ENCODE measurements around the gene GLRX3. TPM values are rescaled to one million over a fixed set of nuclear protein-coding genes. Genes with fewer than 3 reads are reported as not detected.

Gene GLRX3
- polyA plus RNA-seq, 1 experiment: 126 TPM

GRCh38 chr10:130141460-130141859 is 5.3 kb downstream of the GLRX3 start:
- no peak for DNase-seq (ENCODE audit: low read depth, low spot score)
- no peak overlapping the region for H3K27ac ChIP-seq (ENCODE audit: low read depth, low read length)
- H3K27me3 ChIP-seq (ENCODE audit: control insufficient read depth, insufficient read depth, low read length): no peaks in the 10 kb centered on the region
- no peak for TF ChIP-seq CTCF (IDR thresholded peaks at IDR 0.05; ENCODE audit: low read depth, low read length)
- ChIA-PET POLR2A (no interaction called here), CTCF (interaction anchor here (1.1 to 1.5 kb wide), 3 partner anchors 14 to 48 kb away, joined by 3 to 10 read pairs (median 9); no protein-coding TSS in a partner anchor)
- H3K4me3 ChIP-seq (ENCODE audit: low read depth, low read length): no peak overlapping the region
- H3K9me3 ChIP-seq (ENCODE audit: control insufficient read depth, insufficient read depth, low read length): no peaks in the 10 kb centered on the region

- POLR2A ChIA-PET: no interaction called here
- H3K27ac ChIP-seq (ENCODE audit: low read depth, low read length): no peak overlapping the region
- no peak for DNase-seq (ENCODE audit: low read depth, low spot score)
- no peak overlapping the region for H3K4me3 ChIP-seq (ENCODE audit: low read depth, low read length)
- no peaks in the 10 kb centered on the region for H3K9me3 ChIP-seq (ENCODE audit: control insufficient read depth, insufficient read depth, low read length)
- CTCF ChIA-PET: interaction anchor here (1.1 to 1.5 kb wide), 3 partner anchors 14 to 48 kb away, joined by 3 to 10 read pairs (median 9); no protein-coding TSS in a partner anchor
- no peak for TF ChIP-seq CTCF (IDR thresholded peaks at IDR 0.05; ENCODE audit: low read depth, low read length)
- H3K27me3 ChIP-seq (ENCODE audit: control insufficient read depth, insufficient read depth, low read length): no peaks in the 10 kb centered on the region
These were observed 5.7 kb downstream of the GLRX3 start for GRCh38 chr10:130141878-130142277.

GRCh38 chr10:130146042-130146441 is 9.9 kb downstream of the GLRX3 start:
- Histone ChIP-seq H3K9me3 (ENCODE audit: control insufficient read depth, insufficient read depth, low read length) (no peaks in the 10 kb centered on the region), H3K27me3 (ENCODE audit: control insufficient read depth, insufficient read depth, low read length) (no peaks in the 10 kb centered on the region), H3K27ac (ENCODE audit: low read depth, low read length) (no peak overlapping the region), H3K4me3 (ENCODE audit: low read depth, low read length) (no peak overlapping the region)
- DNase-seq (ENCODE audit: low read depth, low spot score): no peak
- CTCF ChIA-PET: interaction anchor here (2.9 to 4.3 kb wide), 2 partner anchors 18 to 36 kb away, joined by 14 to 22 read pairs; partner anchors contain the start of gene C10orf143
- POLR2A ChIA-PET: no interaction called here
- TF ChIP-seq CTCF (IDR thresholded peaks at IDR 0.05; ENCODE audit: low read depth, low read length): no peak

GRCh38 chr10:130159192-130159794 is 23.1 kb downstream of the GLRX3 start:
- no peak overlapping the region for H3K4me3 ChIP-seq (ENCODE audit: low read depth, low read length)
- H3K27me3 ChIP-seq (ENCODE audit: control insufficient read depth, insufficient read depth, low read length): no peaks in the 10 kb centered on the region
- TF ChIP-seq CTCF (IDR thresholded peaks at IDR 0.05; ENCODE audit: low read depth, low read length): no peak
- POLR2A ChIA-PET: no interaction called here
- H3K27ac ChIP-seq (ENCODE audit: low read depth, low read length): no peak overlapping the region
- CTCF ChIA-PET: interaction anchor here (1.0 to 2.0 kb wide), 4 partner anchors 20 to 32 kb away, joined by 3 to 9 read pairs (median 4); no protein-coding TSS in a partner anchor
- DNase-seq (ENCODE audit: low read depth, low spot score): no peak
- no peaks in the 10 kb centered on the region for H3K9me3 ChIP-seq (ENCODE audit: control insufficient read depth, insufficient read depth, low read length)

GRCh38 chr10:130160775-130161174 is 24.6 kb downstream of the GLRX3 start:
- Histone ChIP-seq H3K4me3 (ENCODE audit: low read depth, low read length) (no peak overlapping the region), H3K27me3 (ENCODE audit: control insufficient read depth, insufficient read depth, low read length) (no peaks in the 10 kb centered on the region), H3K27ac (ENCODE audit: low read depth, low read length) (no peak overlapping the region), H3K9me3 (ENCODE audit: control insufficient read depth, insufficient read depth, low read length) (no peaks in the 10 kb centered on the region)
- CTCF ChIA-PET: interaction anchor here (0.7 to 1.1 kb wide), 2 partner anchors 18 to 1949 kb away, joined by 3 read pairs; no protein-coding TSS in a partner anchor
- TF ChIP-seq CTCF (IDR thresholded peaks at IDR 0.05; ENCODE audit: low read depth, low read length): peak; percentile 27; the same call in 1 of the 2 replicates
- POLR2A ChIA-PET: interaction anchor here (0.6 kb wide), 1 partner anchor 25 kb away, joined by 3 read pairs; the partner anchor contains the start of gene GLRX3
- DNase-seq (ENCODE audit: low read depth, low spot score): no peak
